A549 (cell line): Measurements from ENCODE around the gene NCLN. TPM values are rescaled to one million over a fixed set of nuclear protein-coding genes. Genes with fewer than 3 reads are reported as not detected.

Experiments used
- ATAC-seq, 2 experiments: fragments of 200-7000 bp in 1 of 2; fragments of >200 bp in 1 of 2; cut with Nextera tagmentation in 1 of 2; cut with Tn5 transposase in 1 of 2; 3 replicates each; pipeline versions ENCODE4 v1.8.0 to v1.9.1; 2018 to 2020; ENCODE audit warnings: mild to moderate bottlenecking in 1 of 2, moderate library complexity in 1 of 2
- CTCF ChIA-PET: fragments of 300-600 bp; sonication (Branson Sonifier 250); formaldehyde crosslinking; extraction: SDS; loops from one replicate; lab custom pipeline; 2021; ENCODE audit warnings: antibody characterized with exemption, inconsistent platforms; lab: Yijun Ruan, JAX
- POLR2A ChIA-PET: fragments of 350-600 bp; formaldehyde crosslinking; extraction: SDS; loops from one replicate; lab custom pipeline; 2021; ENCODE audit warnings: antibody characterized with exemption, inconsistent platforms; lab: Yijun Ruan, JAX
- DNase-seq, 2 experiments: peaks; one replicate each; pipeline versions ENCODE4 v3.0.0 to v3.0.0-alpha.2; 2011 to 2016; ENCODE audit warnings: low read depth in 1 of 2, low spot score in 1 of 2
- FAIRE-seq: peaks from 2 replicates; lab custom pipeline; 2011; peaks lifted over from hg19 to GRCh38; lab: Jason Lieb, UNC
- H3K27ac ChIP-seq, 2 experiments: fragments of >200 bp; sonication (Bioruptor Twin); formaldehyde crosslinking; 3 replicates each; pipeline ENCODE4 v1.5.1; 2016 to 2017
- H3K4me1 ChIP-seq: fragments of >200 bp; sonication (Bioruptor Twin); formaldehyde crosslinking; 3 replicates; pipeline ENCODE4 v1.6.1; 2016
- H3K4me2 ChIP-seq: fragments of >200 bp; sonication (Bioruptor Twin); formaldehyde crosslinking; 3 replicates; pipeline ENCODE4 v1.6.1; 2016
- H3K4me3 ChIP-seq: fragments of >200 bp; sonication (Bioruptor Twin); formaldehyde crosslinking; 3 replicates; pipeline ENCODE4 v1.5.1; 2016
- H3K9me3 ChIP-seq: fragments of >200 bp; sonication (Bioruptor Twin); formaldehyde crosslinking; 3 replicates; pipeline ENCODE4 v1.6.1; 2016
- ATOH8 ChIP-seq: fragments of 250-450 bp; sonication (Bioruptor Pico); IDR thresholded peaks from 2 replicates; pipeline ENCODE4 v1.5.0; 2020; ENCODE audit warnings: low read depth, mild to moderate bottlenecking, moderate library complexity
- CHD2 ChIP-seq: fragments of 150-350 bp; IDR thresholded peaks from 2 replicates; pipeline ENCODE4 v1.6.1; 2014; ENCODE audit warnings: low read length; ENCODE audit not compliant: partially characterized antibody
- CHD4 ChIP-seq: fragments of 200-600 bp; sonication (generic); IDR thresholded peaks from 2 replicates; pipeline ENCODE4 v1.6.1; 2016; ENCODE audit warnings: antibody characterized with exemption, mild to moderate bottlenecking, borderline replicate concordance
- E2F6 ChIP-seq: IDR thresholded peaks from 2 replicates; pipeline ENCODE4 v1.6.1; 2012; ENCODE audit warnings: low read depth, borderline replicate concordance
- ELK1 ChIP-seq: fragments of 150-350 bp; IDR thresholded peaks from 2 replicates; pipeline ENCODE4 v1.6.1; 2014; ENCODE audit warnings: low read depth, mild to moderate bottlenecking, low read length
- FOXS1 ChIP-seq: fragments of 250-450 bp; sonication (Bioruptor Pico); IDR thresholded peaks from 2 replicates; pipeline ENCODE4 v1.5.0; 2020; ENCODE audit warnings: mild to moderate bottlenecking, moderate library complexity
- GATA3 ChIP-seq: IDR thresholded peaks from 2 replicates; pipeline ENCODE4 v1.6.1; 2012; ENCODE audit warnings: borderline replicate concordance
- HMGXB4 ChIP-seq: fragments of 250-450 bp; sonication (Bioruptor Pico); IDR thresholded peaks from 2 replicates; pipeline ENCODE4 v1.5.0; 2021; ENCODE audit warnings: mild to moderate bottlenecking, moderate library complexity, borderline replicate concordance
- HOXB13 ChIP-seq: fragments of 250-450 bp; sonication (Bioruptor Pico); IDR thresholded peaks from 2 replicates; pipeline ENCODE4 v1.5.0; 2020; ENCODE audit warnings: low read depth, mild to moderate bottlenecking, moderate library complexity
- KDM1A ChIP-seq: fragments of 200-600 bp; sonication (generic); IDR thresholded peaks from 2 replicates; pipeline ENCODE4 v1.6.1; 2016; ENCODE audit warnings: low read depth, mild to moderate bottlenecking
- MAX ChIP-seq: IDR thresholded peaks from 2 replicates; pipeline ENCODE4 v1.6.1; 2012
- MAZ ChIP-seq: fragments of 150-350 bp; IDR thresholded peaks from 2 replicates; pipeline ENCODE4 v1.6.1; 2014; ENCODE audit warnings: antibody characterized with exemption, low read depth, low read length, borderline replicate concordance
- MYC ChIP-seq: IDR thresholded peaks from 2 replicates; pipeline ENCODE4 v1.6.1; 2012; ENCODE audit warnings: mild to moderate bottlenecking, inconsistent platforms, low read length, improper control_type of control experiment, borderline replicate concordance
- PBX3 ChIP-seq: IDR thresholded peaks from 2 replicates; pipeline ENCODE4 v1.6.1; 2012
- POLR2AphosphoS2 ChIP-seq: conservative IDR thresholded peaks from 2 replicates; pipeline ENCODE4 v1.6.1; 2012; ENCODE audit warnings: low read length, improper control_type of control experiment, inconsistent platforms
- RARB ChIP-seq: fragments of 250-450 bp; sonication (Bioruptor Pico); IDR thresholded peaks from 2 replicates; pipeline ENCODE4 v1.8.0; 2021; ENCODE audit warnings: mild to moderate bottlenecking, moderate library complexity
- RCOR1 ChIP-seq: fragments of 150-350 bp; IDR thresholded peaks from 2 replicates; pipeline ENCODE4 v1.6.1; 2014; ENCODE audit warnings: antibody characterized with exemption, low read length, low read depth
- RFX5 ChIP-seq: fragments of 450-650 bp; IDR thresholded peaks from 2 replicates; pipeline ENCODE4 v1.7.1; 2014; ENCODE audit warnings: antibody characterized with exemption, mild to moderate bottlenecking, moderate library complexity
- SMC3 ChIP-seq: fragments of >200 bp; sonication (Bioruptor Twin); formaldehyde crosslinking; IDR thresholded peaks from 3 replicates; pipeline ENCODE4 v1.6.1; 2018; ENCODE audit warnings: inconsistent platforms
- WGBS: methylation state at CpG from one replicate; pipeline ENCODE4 v1.1.6; 2017; ENCODE audit errors: missing lambda C conversion rate; 5-methylcytosine and 5-hydroxymethylcytosine counted together
- polyA plus RNA-seq, 4 experiments: library from polyadenylated mRNA; depleted of rRNA in 3 of 4; stranded (reverse); fragments of >200 nt; fragmentation: RNase III in 1 of 4; extraction: RNeasy Plus Mini Kit Qiagen cat#74134 plus additional on column Dnase treatment in 1 of 4; gene quantifications; 2 replicates in 3 of 4; 3 replicates in 1 of 4; pipeline ENCODE4 v1.2.3, GENCODE V29; 2011 to 2017

The NCLN gene
- polyA plus RNA-seq, 2 of the 4 experiments (the other 2 are of a cell fraction) = 22.8 to 58.5 TPM

GRCh38 chr19:3187662-3188511 is 2.2 kb downstream of the NCLN start:
- TF ChIP-seq RARB (CRISPR knock-in tag) (no peak), HMGXB4 (CRISPR knock-in tag) (no peak), CHD4 (no peak), ELK1 (no peak), E2F6 (no peak), KDM1A (no peak), GATA3 (no peak), CHD2 (no peak), ATOH8 (CRISPR knock-in tag) (no peak), RFX5 (no peak), FOXS1 (CRISPR knock-in tag) (no peak), SMC3 (no peak), POLR2AphosphoS2 (no peak), RCOR1 (no peak), MAX (no peak), MAZ (no peak), MYC (no peak), HOXB13 (CRISPR knock-in tag) (no peak), PBX3 (no peak)
- FAIRE-seq (no peak), ATAC-seq (no peak), DNase-seq (no peak)
- Histone ChIP-seq H3K27ac (no peak overlapping the region; a peak in 1 of 6 replicates), H3K4me1 (peaks cover 11% of the 10 kb centered on the region), H3K9me3 (no peaks in the 10 kb centered on the region), H3K4me3 (no peak overlapping the region), H3K4me2 (peak overlapping the region; percentile 90)
- WGBS = 91% methylated on average over 30 of the region's 36 CpGs
- CTCF ChIA-PET = interaction anchor here (0.6 to 1.5 kb wide), 4 partner anchors 19 to 79 kb away, joined by 3 to 4 read pairs (median 3); no protein-coding TSS in a partner anchor
- POLR2A ChIA-PET = no interaction called here
